SK-N-SH treated with all-trans-retinoic acid at 6 μM for 48 hours (cell line): Measurements from ENCODE around the gene UBE2H.

Source experiments
- CREB5 ChIP-seq: fragments of 250-450 bp; sonication (Bioruptor Pico); IDR thresholded peaks from 2 replicates; pipeline ENCODE4 v1.5.1; 2020; ENCODE audit warnings: low read depth, mild to moderate bottlenecking, moderate library complexity
- CSDC2 ChIP-seq: fragments of 250-450 bp; sonication (Bioruptor Pico); IDR thresholded peaks from 2 replicates; pipeline ENCODE4 v1.5.0; 2020; ENCODE audit warnings: mild to moderate bottlenecking, moderate library complexity
- CSRNP3 ChIP-seq: fragments of 250-450 bp; sonication (Bioruptor Pico); IDR thresholded peaks from 2 replicates; pipeline ENCODE4 v1.5.1; 2021; ENCODE audit warnings: mild to moderate bottlenecking, moderate library complexity
- ESRRG ChIP-seq: fragments of 250-450 bp; sonication (Bioruptor Pico); IDR thresholded peaks from 2 replicates; pipeline ENCODE4 v1.6.1; 2021; ENCODE audit warnings: mild to moderate bottlenecking
- GLIS3 ChIP-seq: fragments of 250-450 bp; sonication (Bioruptor Pico); IDR thresholded peaks from 2 replicates; pipeline ENCODE4 v1.5.0; 2020; ENCODE audit warnings: mild to moderate bottlenecking, moderate library complexity
- OSR1 ChIP-seq: fragments of 250-450 bp; sonication (Bioruptor Pico); IDR thresholded peaks from 2 replicates; pipeline ENCODE4 v1.8.0; 2022; ENCODE audit warnings: moderate library complexity, mild to moderate bottlenecking, inconsistent platforms
- PATZ1 ChIP-seq: fragments of 250-450 bp; sonication (Bioruptor Pico); IDR thresholded peaks from 2 replicates; pipeline ENCODE4 v1.8.0; 2020; ENCODE audit warnings: mild to moderate bottlenecking, moderate library complexity, borderline replicate concordance
- RARB ChIP-seq: fragments of 250-450 bp; sonication (Bioruptor Pico); IDR thresholded peaks from 2 replicates; pipeline ENCODE4 v1.8.0; 2021; ENCODE audit warnings: mild to moderate bottlenecking, moderate library complexity
- SNAI2 ChIP-seq: fragments of 250-450 bp; sonication (Bioruptor Pico); IDR thresholded peaks from 2 replicates; pipeline ENCODE4 v1.5.0; 2020; ENCODE audit warnings: mild to moderate bottlenecking, moderate library complexity
- ZC3H10 ChIP-seq: fragments of 250-450 bp; sonication (Bioruptor Pico); IDR thresholded peaks from 2 replicates; pipeline ENCODE4 v1.5.1; 2021; ENCODE audit warnings: mild to moderate bottlenecking, moderate library complexity
- ZFP3 ChIP-seq: fragments of 250-450 bp; sonication (Bioruptor Pico); IDR thresholded peaks from 2 replicates; pipeline ENCODE4 v1.5.0; 2020; ENCODE audit warnings: mild to moderate bottlenecking, moderate library complexity
- ZFP30 ChIP-seq: fragments of 450-650 bp; formaldehyde crosslinking; IDR thresholded peaks from 2 replicates; pipeline ENCODE4 v1.5.0; 2022; ENCODE audit warnings: mild to moderate bottlenecking, moderate library complexity

- TF ChIP-seq OSR1 (CRISPR knock-in tag) (no peak), PATZ1 (CRISPR knock-in tag) (no peak), ZFP3 (no peak), CSDC2 (CRISPR knock-in tag) (no peak), RARB (CRISPR knock-in tag) (no peak), SNAI2 (no peak), CSRNP3 (CRISPR knock-in tag) (no peak), ZFP30 (no peak), CREB5 (CRISPR knock-in tag) (no peak), ESRRG (CRISPR knock-in tag) (no peak), GLIS3 (CRISPR knock-in tag) (no peak), ZC3H10 (CRISPR knock-in tag) (no peak)
Observed at GRCh38 chr7:129804890-129805719, 147.7 kb downstream of the UBE2H start.
